ENCODE measurements around the gene STPG1.
"Not testable (repeated sequence)": the region's sequence is repeated elsewhere in the genome, so short reads cannot be mapped to it uniquely, and the experiment has no call there.

STPG1 gene

GRCh38 chr1:24413350-24414163 lies at the start of gene STPG1:
Gene STPG1, minus strand, starts transcription at chr1:24413782. Its CDS starts 12,394 bp downstream, at chr1:24401388.
- DNase-seq: peak; percentile 76

GRCh38 chr1:24462128-24462527 lies 48.5 kb upstream of the STPG1 start:
- not testable (repeated sequence) for DNase-seq

- no peak for DNase-seq
These were observed 46.1 kb upstream of the STPG1 start for GRCh38 chr1:24459551-24460266.

GRCh38 chr1:24457866-24458265 lies 44.3 kb upstream of the STPG1 start:
- DNase-seq: no peak

- DNase-seq: no peak
These were observed 41.7 kb upstream of the STPG1 start for GRCh38 chr1:24455272-24455671.

- no peak for DNase-seq
These were observed 41.1 kb upstream of the STPG1 start for GRCh38 chr1:24454673-24455072.

- no peak for DNase-seq
These were observed 39.4 kb upstream of the STPG1 start for GRCh38 chr1:24452922-24453485.

- no peak for DNase-seq
These were observed 38.2 kb upstream of the STPG1 start for GRCh38 chr1:24451746-24452145.

GRCh38 chr1:24450857-24451397 lies 37.3 kb upstream of the STPG1 start:
- no peak for DNase-seq

GRCh38 chr1:24450316-24450715 lies 36.7 kb upstream of the STPG1 start:
- DNase-seq: no peak

- DNase-seq: not testable (repeated sequence)
These were observed 32.9 kb upstream of the STPG1 start for GRCh38 chr1:24446446-24446845.

- no peak for DNase-seq
These were observed 29.7 kb upstream of the STPG1 start for GRCh38 chr1:24443241-24443656.

- no peak for DNase-seq
These were observed 29.2 kb upstream of the STPG1 start for GRCh38 chr1:24442764-24443163.

GRCh38 chr1:24441996-24442668 lies 28.6 kb upstream of the STPG1 start:
- no peak for DNase-seq

- DNase-seq: no peak
These were observed 27.9 kb upstream of the STPG1 start for GRCh38 chr1:24441480-24441879.

- DNase-seq: no peak
These were observed 26.9 kb upstream of the STPG1 start for GRCh38 chr1:24440436-24440835.

GRCh38 chr1:24438423-24438901 lies 24.9 kb upstream of the STPG1 start:
- no peak for DNase-seq

GRCh38 chr1:24437631-24438396 lies 24.2 kb upstream of the STPG1 start:
- DNase-seq: no peak

GRCh38 chr1:24435782-24436365 lies 22.3 kb upstream of the STPG1 start:
- no peak for DNase-seq

GRCh38 chr1:24427545-24427862 lies 13.9 kb upstream of the STPG1 start:
- no peak for DNase-seq

- no peak for DNase-seq
These were observed 13.4 kb upstream of the STPG1 start for GRCh38 chr1:24426744-24427544.
